ENCODE data around the gene AOC1.

Gene AOC1

GRCh38 chr7:150835019-150835418 lies 17.3 kb upstream of the AOC1 start:
- DNase-seq: no peak

GRCh38 chr7:150835702-150836280 lies 16.5 kb upstream of the AOC1 start:
- no peak for DNase-seq

- DNase-seq: no peak
These were observed 13.2 kb upstream of the AOC1 start for GRCh38 chr7:150838965-150839650.

GRCh38 chr7:150842018-150842417 lies 10.3 kb upstream of the AOC1 start:
- no peak for DNase-seq

GRCh38 chr7:150842716-150843115 lies 9.6 kb upstream of the AOC1 start:
- no peak for DNase-seq

GRCh38 chr7:150845421-150845861 lies 6.9 kb upstream of the AOC1 start:
- DNase-seq: no peak

- DNase-seq: no peak
These were observed 5.8 kb upstream of the AOC1 start for GRCh38 chr7:150846291-150847115.

GRCh38 chr7:150847536-150847935 lies 4.8 kb upstream of the AOC1 start:
- DNase-seq: no peak

GRCh38 chr7:150848111-150848510 lies 4.2 kb upstream of the AOC1 start:
- no peak for DNase-seq

- no peak for DNase-seq
These were observed 3.7 kb upstream of the AOC1 start for GRCh38 chr7:150848561-150849115.

GRCh38 chr7:150849204-150849775 lies 3.0 kb upstream of the AOC1 start:
- no peak for DNase-seq

GRCh38 chr7:150850273-150850672 lies 2.0 kb upstream of the AOC1 start:
- DNase-seq: no peak

- no peak for DNase-seq
These were observed 586 bp upstream of the AOC1 start for GRCh38 chr7:150851492-150852370.

- DNase-seq: no peak
These were observed 2.0 kb downstream of the AOC1 start for GRCh38 chr7:150854066-150855000.

- DNase-seq: no peak
These were observed 2.7 kb downstream of the AOC1 start for GRCh38 chr7:150855046-150855445.

- DNase-seq: no peak
These were observed 3.4 kb downstream of the AOC1 start for GRCh38 chr7:150855476-150856302.

GRCh38 chr7:150856303-150857275 lies 4.3 kb downstream of the AOC1 start:
- DNase-seq: no peak

GRCh38 chr7:150857276-150858055 lies 5.1 kb downstream of the AOC1 start:
- no peak for DNase-seq

Data from NCI-H345 (cell line).